Neural progenitor cell (in vitro differentiated cells): ENCODE data around the gene STRN3.

ENCODE experiments used
- EZH2 ChIP-seq: fragments of 200-600 bp; sonication (generic); IDR thresholded peaks from 2 replicates; pipeline ENCODE4 v1.6.1; 2017; ENCODE audit warnings: antibody characterized with exemption, mild to moderate bottlenecking, moderate library complexity
- EZH2phosphoT487 ChIP-seq: fragments of 200-600 bp; sonication (generic); IDR thresholded peaks from 2 replicates; pipeline ENCODE4 v1.6.1; 2017; ENCODE audit warnings: antibody characterized with exemption
- TF ChIP-seq, protein P1 (sequence below): fragments of 200-600 bp; sonication (generic); IDR thresholded peaks from 2 replicates; pipeline ENCODE4 v1.5.1; 2017; ENCODE audit warnings: antibody characterized with exemption, mild to moderate bottlenecking

DNA sequence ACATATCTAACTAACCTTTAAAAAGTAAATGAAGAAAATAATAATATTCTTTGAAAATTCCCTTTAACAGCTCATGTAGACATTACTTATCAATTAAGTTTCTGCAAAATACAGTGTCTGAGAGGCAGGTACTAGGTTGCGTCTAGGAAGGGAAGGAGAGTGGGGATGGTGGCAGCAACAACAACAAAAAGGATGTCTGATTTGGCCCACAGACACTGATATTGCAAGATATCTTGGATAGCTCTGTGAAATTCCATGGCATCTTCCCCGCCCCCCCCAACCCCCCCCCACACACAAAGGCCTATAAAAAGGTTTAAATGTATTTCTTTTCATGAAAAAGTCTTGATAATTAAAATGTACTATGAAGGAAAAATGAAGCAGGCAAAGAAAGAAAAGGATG, 42.3 kb downstream of the STRN3 start:
- TF ChIP-seq, protein P1, sequence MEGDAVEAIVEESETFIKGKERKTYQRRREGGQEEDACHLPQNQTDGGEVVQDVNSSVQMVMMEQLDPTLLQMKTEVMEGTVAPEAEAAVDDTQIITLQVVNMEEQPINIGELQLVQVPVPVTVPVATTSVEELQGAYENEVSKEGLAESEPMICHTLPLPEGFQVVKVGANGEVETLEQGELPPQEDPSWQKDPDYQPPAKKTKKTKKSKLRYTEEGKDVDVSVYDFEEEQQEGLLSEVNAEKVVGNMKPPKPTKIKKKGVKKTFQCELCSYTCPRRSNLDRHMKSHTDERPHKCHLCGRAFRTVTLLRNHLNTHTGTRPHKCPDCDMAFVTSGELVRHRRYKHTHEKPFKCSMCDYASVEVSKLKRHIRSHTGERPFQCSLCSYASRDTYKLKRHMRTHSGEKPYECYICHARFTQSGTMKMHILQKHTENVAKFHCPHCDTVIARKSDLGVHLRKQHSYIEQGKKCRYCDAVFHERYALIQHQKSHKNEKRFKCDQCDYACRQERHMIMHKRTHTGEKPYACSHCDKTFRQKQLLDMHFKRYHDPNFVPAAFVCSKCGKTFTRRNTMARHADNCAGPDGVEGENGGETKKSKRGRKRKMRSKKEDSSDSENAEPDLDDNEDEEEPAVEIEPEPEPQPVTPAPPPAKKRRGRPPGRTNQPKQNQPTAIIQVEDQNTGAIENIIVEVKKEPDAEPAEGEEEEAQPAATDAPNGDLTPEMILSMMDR: no peak
- TF ChIP-seq EZH2: no peak
- TF ChIP-seq EZH2phosphoT487: no peak
